Ascending aorta (tissue), 2 donors: Measurements from ENCODE around the gene MRFAP1. TPM values are rescaled to one million over a fixed set of nuclear protein-coding genes. Genes with fewer than 3 reads are reported as not detected.

Source experiments
- DNase-seq, 2 donors: peaks; one replicate each; pipeline ENCODE4 v3.0.0-alpha.2; 2019; ENCODE audit warnings: low spot score in 2 of 2
- H3K27ac ChIP-seq, 2 donors: fragments of 200-600 bp; sonication (generic); one replicate each; pipeline ENCODE4 v1.5.1; 2016 to 2017; ENCODE audit warnings: mild to moderate bottlenecking in 1 of 2
- H3K27me3 ChIP-seq: fragments of 200-600 bp; sonication (generic); one replicate; pipeline ENCODE4 v1.5.1; 2017
- H3K36me3 ChIP-seq, 2 donors: fragments of 200-600 bp; sonication (generic); one replicate each; pipeline ENCODE4 v1.5.1; 2016
- H3K4me1 ChIP-seq, 2 donors: fragments of 200-600 bp; sonication (generic); one replicate each; pipeline ENCODE4 v1.5.1; 2016 to 2017; ENCODE audit warnings: mild to moderate bottlenecking in 1 of 2
- H3K4me3 ChIP-seq, 2 donors: fragments of 200-600 bp; sonication (generic); one replicate each; pipeline ENCODE4 v1.5.1; 2016 to 2017; ENCODE audit warnings: mild to moderate bottlenecking in 1 of 2
- H3K9me3 ChIP-seq, 2 donors: fragments of 200-600 bp; sonication (generic); one replicate each; pipeline ENCODE4 v1.5.1; 2016
- CTCF ChIP-seq, 3 experiments: fragments of 200-600 bp in 2 of 3; fragments of 450-650 bp in 1 of 3; sonication (generic) in 2 of 3; IDR thresholded peaks; one replicate each; pipeline ENCODE4 v1.5.1; 2016 to 2019; ENCODE audit warnings: antibody characterized with exemption in 3 of 3, mild to moderate bottlenecking in 1 of 3, moderate library complexity in 1 of 3
- intact Hi-C: fragments of 100-400 bp; cut with DNase I; formaldehyde crosslinking; loops from one replicate; pipeline ENCODE4 v1.15.1; 2023
- total RNA-seq: library from RNA; depleted of rRNA; stranded (reverse); fragments of >200 nt; gene quantifications from one replicate; pipeline ENCODE4 v1.1.0, GENCODE V29; 2016

Gene MRFAP1
- total RNA-seq, 1 donor from 2014 or later, result 109 TPM

DNA sequence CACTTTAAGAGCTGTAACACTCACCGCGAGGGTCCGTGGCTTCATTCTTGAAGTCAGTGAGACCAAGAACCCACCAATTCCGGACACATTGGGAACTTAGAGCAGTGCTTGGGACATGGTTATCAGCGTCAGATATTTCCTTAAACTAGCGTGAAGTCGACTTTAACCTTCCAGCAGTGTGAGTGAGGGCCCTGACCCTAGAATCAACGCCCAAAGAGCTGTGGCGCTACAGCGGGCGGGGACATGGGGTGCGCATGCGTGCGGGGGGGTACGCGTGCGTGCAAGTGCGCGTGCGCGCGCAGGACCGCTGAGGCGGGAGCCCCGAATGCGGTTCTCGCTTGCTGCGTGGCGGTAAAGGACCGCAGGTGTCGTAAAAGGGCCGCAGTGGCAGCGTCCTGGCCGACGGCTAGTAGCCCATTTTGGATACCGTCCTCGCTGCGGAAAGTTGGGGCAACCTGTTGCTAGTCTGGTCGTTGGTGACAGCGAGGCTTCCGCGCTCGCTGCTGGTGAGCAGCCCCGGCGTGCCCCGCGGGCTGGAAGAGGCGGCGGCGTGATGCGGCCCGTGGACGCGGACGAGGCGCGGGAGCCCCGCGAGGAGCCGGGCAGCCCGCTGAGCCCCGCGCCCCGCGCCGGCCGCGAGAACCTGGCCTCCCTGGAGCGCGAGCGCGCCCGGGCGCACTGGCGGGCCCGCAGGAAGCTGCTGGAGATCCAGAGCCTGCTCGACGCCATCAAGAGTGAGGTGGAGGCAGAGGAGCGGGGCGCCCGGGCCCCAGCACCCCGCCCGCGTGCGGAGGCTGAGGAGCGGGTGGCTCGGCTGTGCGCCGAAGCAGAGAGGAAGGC, 33.4 kb downstream of the MRFAP1 start:
- peak overlapping the region; percentile 93 for H3K4me3 ChIP-seq
- H3K36me3 ChIP-seq, result peaks cover 3 to 4% of the 10 kb centered on the region in 2 donors
- TF ChIP-seq CTCF (IDR thresholded peaks at IDR 0.05), result no peak
- H3K27me3 ChIP-seq, result no peaks in the 10 kb centered on the region
- DNase-seq, result peak; percentile 84 to 96
- peak overlapping the region; percentile 68 to 87 for H3K27ac ChIP-seq
- H3K4me1 ChIP-seq, result peaks cover 14 to 26% of the 10 kb centered on the region in 2 donors
- no peaks in the 10 kb centered on the region for H3K9me3 ChIP-seq
- intact Hi-C loops, result loop anchor here (1.0 to 10.0 kb wide), 4 partner anchors 15 to 99 kb away; partner anchors contain the start of genes MAN2B2, MRFAP1 and MRFAP1L1

- DNase-seq, result no peak
- intact Hi-C loops, result loop anchor here (1.0 to 10.0 kb wide), 4 partner anchors 16 to 100 kb away; partner anchors contain the start of genes MAN2B2, MRFAP1 and MRFAP1L1
- Histone ChIP-seq H3K4me1 (peaks cover 14 to 26% of the 10 kb centered on the region in 2 donors), H3K4me3 (peak overlapping the region; percentile 93), H3K27ac (peak overlapping the region; percentile 68 to 87), H3K27me3 (no peaks in the 10 kb centered on the region), H3K9me3 (no peaks in the 10 kb centered on the region), H3K36me3 (peaks cover 3 to 4% of the 10 kb centered on the region in 2 donors)
- peak in 1 of 3 experiments; percentile 30 for TF ChIP-seq CTCF (IDR thresholded peaks at IDR 0.05)
These were observed 34.1 kb downstream of the MRFAP1 start for GRCh38 chr4:6674500-6675149.

DNA sequence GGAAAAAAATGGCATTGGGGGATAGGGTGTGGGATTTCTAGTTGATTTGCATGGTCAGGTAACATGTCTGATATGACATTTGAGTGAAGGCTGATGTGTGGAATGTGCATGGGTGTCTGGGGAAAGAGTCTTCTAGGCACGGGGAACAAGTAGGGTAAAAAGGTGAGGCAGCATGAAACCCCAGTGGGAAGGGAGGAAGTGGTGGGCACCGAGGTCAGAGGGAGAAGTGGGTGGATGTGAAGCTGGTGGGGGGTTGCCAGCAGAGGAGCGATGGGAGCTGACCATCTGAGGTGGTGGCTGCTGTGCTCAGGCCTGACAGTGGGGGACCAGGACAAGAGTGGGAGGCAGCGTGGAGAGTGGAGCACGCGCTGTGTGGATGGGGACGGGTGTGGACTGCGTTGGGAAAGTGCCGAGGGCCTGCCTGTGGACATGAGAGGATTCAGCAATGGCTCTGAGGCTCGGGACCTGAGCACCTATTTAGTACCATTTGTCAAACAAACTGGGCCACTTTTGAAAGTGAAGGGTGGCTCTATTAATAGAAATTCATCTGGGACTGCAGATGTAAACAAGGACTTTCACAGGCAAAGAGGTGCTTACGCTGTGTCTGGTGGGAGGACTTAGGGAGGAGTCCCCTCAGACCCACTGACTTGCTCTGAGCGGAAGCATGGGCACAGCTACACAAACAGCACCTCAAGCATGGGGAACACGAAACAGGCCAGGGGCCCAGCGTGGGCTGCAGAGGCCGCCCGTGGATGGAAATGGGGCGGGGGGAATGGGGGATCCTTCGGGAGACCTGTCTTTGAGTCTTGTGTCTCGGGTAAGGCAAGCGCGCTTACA, 36.5 kb downstream of the MRFAP1 start:
- Histone ChIP-seq H3K4me3 (no peak overlapping the region), H3K9me3 (no peaks in the 10 kb centered on the region), H3K36me3 (peaks cover 3 to 12% of the 10 kb centered on the region in 2 donors), H3K27ac (no peak overlapping the region), H3K4me1 (peaks cover 14 to 26% of the 10 kb centered on the region in 2 donors), H3K27me3 (no peaks in the 10 kb centered on the region)
- DNase-seq, result no peak
- intact Hi-C loops, result loop anchor here (10.0 kb wide), 1 partner anchor 102 kb away; the partner anchor contains the start of gene MAN2B2
- no peak for TF ChIP-seq CTCF (IDR thresholded peaks at IDR 0.05)

DNA sequence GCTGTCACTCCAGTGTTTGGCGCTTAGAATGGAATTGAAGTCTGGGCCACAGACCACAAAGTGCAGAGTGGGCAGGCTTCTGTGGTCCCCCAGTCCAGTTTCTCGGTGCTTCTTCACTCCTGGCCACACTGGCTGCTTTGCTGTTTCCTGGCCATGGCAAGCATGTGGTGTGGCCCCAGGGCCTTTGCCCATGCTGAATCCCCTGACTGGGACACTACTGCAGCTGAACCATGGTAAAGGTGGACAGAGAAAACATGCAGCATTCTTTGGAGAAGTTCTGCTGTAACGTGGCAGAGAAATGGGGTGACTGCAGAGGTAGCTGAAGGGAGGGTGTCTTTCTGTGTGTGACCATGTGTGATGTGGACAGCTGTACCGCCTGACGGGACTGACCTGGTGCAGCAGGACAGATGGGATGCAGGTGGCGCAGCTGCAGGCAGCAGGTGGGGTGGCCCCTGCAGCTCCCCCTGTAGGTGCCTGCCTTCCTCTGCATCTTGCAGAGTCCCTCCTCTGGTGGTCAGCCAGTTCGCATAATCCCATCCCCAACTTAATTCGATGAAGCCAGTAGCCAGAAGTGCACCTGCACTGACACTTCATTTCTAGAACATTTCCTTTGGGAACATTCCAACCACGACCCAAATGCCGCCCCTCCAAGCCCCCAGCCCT, 40.0 kb downstream of the MRFAP1 start:
- Histone ChIP-seq H3K4me3 (no peak overlapping the region), H3K9me3 (no peaks in the 10 kb centered on the region), H3K4me1 (peaks cover 8 to 18% of the 10 kb centered on the region in 2 donors), H3K27ac (no peak overlapping the region), H3K27me3 (no peaks in the 10 kb centered on the region), H3K36me3 (peaks cover 3 to 12% of the 10 kb centered on the region in 2 donors)
- DNase-seq, result no peak
- intact Hi-C loops, result no loop called here
- TF ChIP-seq CTCF (IDR thresholded peaks at IDR 0.05), result no peak

GRCh38 chr4:6681191-6681590, 40.7 kb downstream of the MRFAP1 start:
- intact Hi-C loops, result no loop called here
- no peak for TF ChIP-seq CTCF (IDR thresholded peaks at IDR 0.05)

More at GRCh38 chr4:6681191-6681590, 40.7 kb downstream of the MRFAP1 start:
- Histone ChIP-seq H3K27ac (no peak overlapping the region), H3K9me3 (no peaks in the 10 kb centered on the region), H3K4me3 (no peak overlapping the region), H3K27me3 (no peaks in the 10 kb centered on the region), H3K4me1 (peaks cover 2 to 11% of the 10 kb centered on the region in 2 donors), H3K36me3 (peaks cover 0 to 12% of the 10 kb centered on the region in 2 donors)
- no peak for DNase-seq
